IPS-20b (cell line): ENCODE data around the gene UVRAG.

Experiments
- H3K27ac ChIP-seq: one replicate; pipeline ENCODE4 v1.5.1; 2013; ENCODE audit warnings: low read length
- H3K27me3 ChIP-seq: 2 replicates; pipeline ENCODE4 v1.6.1; 2013; ENCODE audit warnings: mild to moderate bottlenecking, low read length, inconsistent platforms; ENCODE audit not compliant: insufficient read depth
- H3K36me3 ChIP-seq: 2 replicates; pipeline ENCODE4 v1.6.1; 2013; ENCODE audit warnings: low read depth, mild to moderate bottlenecking, inconsistent platforms, low read length, moderate library complexity; ENCODE audit not compliant: insufficient read depth
- H3K4me1 ChIP-seq: 2 replicates; pipeline ENCODE4 v1.6.1; 2013; ENCODE audit warnings: mild to moderate bottlenecking, control low read depth, inconsistent platforms, low read length, moderate library complexity; ENCODE audit not compliant: insufficient read depth
- H3K4me3 ChIP-seq: 2 replicates; pipeline ENCODE4 v1.5.1; 2013; ENCODE audit warnings: mild to moderate bottlenecking, low read length, inconsistent platforms
- H3K9ac ChIP-seq: 2 replicates; pipeline ENCODE4 v1.6.1; 2013; ENCODE audit warnings: low read depth, mild to moderate bottlenecking, inconsistent platforms, low read length, moderate library complexity
- H3K9me3 ChIP-seq: 2 replicates; pipeline ENCODE4 v1.6.1; 2013; ENCODE audit warnings: mild to moderate bottlenecking, low read depth, low read length, inconsistent platforms; ENCODE audit not compliant: insufficient read depth

UVRAG gene

DNA sequence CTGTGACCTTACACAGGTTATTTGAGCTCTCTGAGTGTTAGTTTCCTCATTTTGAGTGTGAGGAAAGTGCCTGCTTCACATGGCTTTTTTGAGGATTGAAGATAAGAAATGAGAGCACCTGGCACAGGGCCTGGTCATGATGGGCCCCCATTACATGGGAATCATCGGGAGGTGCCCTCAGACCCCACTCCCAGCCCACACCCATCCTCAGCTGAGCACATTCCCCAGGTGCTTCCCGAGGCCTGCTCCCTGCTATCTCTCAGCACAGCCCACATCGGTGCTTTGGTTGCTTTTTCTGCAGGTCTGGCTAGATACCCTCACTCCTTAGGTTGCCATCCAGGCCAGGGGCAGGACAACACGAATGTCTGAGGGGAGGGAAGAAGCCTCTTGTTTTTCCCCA is 29.8 kb upstream of the UVRAG start:
- Histone ChIP-seq H3K27me3 (no peaks in the 10 kb centered on the region), H3K4me1 (no peaks in the 10 kb centered on the region), H3K9me3 (no peaks in the 10 kb centered on the region), H3K9ac (no peak overlapping the region), H3K36me3 (no peaks in the 10 kb centered on the region), H3K4me3 (no peak overlapping the region), H3K27ac (no peak overlapping the region)

- Histone ChIP-seq H3K9me3 (no peaks in the 10 kb centered on the region), H3K27ac (no peak overlapping the region), H3K27me3 (no peaks in the 10 kb centered on the region), H3K4me1 (no peaks in the 10 kb centered on the region), H3K36me3 (no peaks in the 10 kb centered on the region), H3K9ac (no peak overlapping the region), H3K4me3 (no peak overlapping the region)
These were observed 28.8 kb upstream of the UVRAG start for GRCh38 chr11:75786101-75786736.

- no peaks in the 10 kb centered on the region for H3K4me1 ChIP-seq
- H3K4me3 ChIP-seq: no peak overlapping the region
- no peaks in the 10 kb centered on the region for H3K9me3 ChIP-seq
- H3K9ac ChIP-seq: no peak overlapping the region
- no peak overlapping the region for H3K27ac ChIP-seq
- H3K36me3 ChIP-seq: no peaks in the 10 kb centered on the region
- no peaks in the 10 kb centered on the region for H3K27me3 ChIP-seq
These were observed 25.5 kb upstream of the UVRAG start for GRCh38 chr11:75789521-75789920.

GRCh38 chr11:75790986-75791385 is 24.0 kb upstream of the UVRAG start:
- no peaks in the 10 kb centered on the region for H3K4me1 ChIP-seq
- H3K27ac ChIP-seq: no peak overlapping the region
- no peak overlapping the region for H3K4me3 ChIP-seq
- no peaks in the 10 kb centered on the region for H3K9me3 ChIP-seq
- no peak overlapping the region for H3K9ac ChIP-seq
- no peaks in the 10 kb centered on the region for H3K27me3 ChIP-seq
- no peaks in the 10 kb centered on the region for H3K36me3 ChIP-seq

GRCh38 chr11:75792127-75792731 is 22.8 kb upstream of the UVRAG start:
- Histone ChIP-seq H3K27ac (no peak overlapping the region), H3K27me3 (no peaks in the 10 kb centered on the region), H3K4me1 (no peaks in the 10 kb centered on the region), H3K9me3 (no peaks in the 10 kb centered on the region), H3K36me3 (no peaks in the 10 kb centered on the region), H3K9ac (no peak overlapping the region), H3K4me3 (no peak overlapping the region)

- H3K9me3 ChIP-seq: no peaks in the 10 kb centered on the region
- H3K27ac ChIP-seq: no peak overlapping the region
- H3K4me3 ChIP-seq: no peak overlapping the region
- H3K27me3 ChIP-seq: no peaks in the 10 kb centered on the region
- H3K9ac ChIP-seq: no peak overlapping the region; the same call in 1 of the 2 replicates
- no peaks in the 10 kb centered on the region for H3K36me3 ChIP-seq
- H3K4me1 ChIP-seq: no peaks in the 10 kb centered on the region
These were observed 21.8 kb upstream of the UVRAG start for GRCh38 chr11:75792997-75793800.

DNA sequence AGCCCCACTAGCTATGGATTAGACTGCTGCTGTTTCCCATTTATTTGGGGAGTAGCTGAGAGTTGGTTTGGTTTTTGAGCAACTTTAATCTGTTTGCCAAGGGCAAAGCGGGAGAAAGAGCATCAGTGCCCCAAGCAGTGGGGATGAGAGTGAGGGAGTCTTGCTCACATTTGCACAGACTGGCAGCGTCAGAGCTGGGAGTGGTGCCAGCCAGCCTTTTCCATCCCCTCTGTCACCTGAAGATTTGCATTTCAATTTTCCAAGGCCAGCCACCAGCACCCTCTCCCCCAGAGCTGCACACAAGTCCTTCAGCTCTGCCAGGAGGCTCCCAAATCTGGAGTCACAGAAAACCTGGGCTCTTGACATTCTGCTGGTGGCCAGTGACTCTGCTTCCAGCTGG is 21.0 kb upstream of the UVRAG start:
- Histone ChIP-seq H3K4me1 (no peaks in the 10 kb centered on the region), H3K4me3 (no peak overlapping the region), H3K27ac (no peak overlapping the region), H3K27me3 (no peaks in the 10 kb centered on the region), H3K36me3 (no peaks in the 10 kb centered on the region), H3K9me3 (no peaks in the 10 kb centered on the region), H3K9ac (no peak overlapping the region)

DNA sequence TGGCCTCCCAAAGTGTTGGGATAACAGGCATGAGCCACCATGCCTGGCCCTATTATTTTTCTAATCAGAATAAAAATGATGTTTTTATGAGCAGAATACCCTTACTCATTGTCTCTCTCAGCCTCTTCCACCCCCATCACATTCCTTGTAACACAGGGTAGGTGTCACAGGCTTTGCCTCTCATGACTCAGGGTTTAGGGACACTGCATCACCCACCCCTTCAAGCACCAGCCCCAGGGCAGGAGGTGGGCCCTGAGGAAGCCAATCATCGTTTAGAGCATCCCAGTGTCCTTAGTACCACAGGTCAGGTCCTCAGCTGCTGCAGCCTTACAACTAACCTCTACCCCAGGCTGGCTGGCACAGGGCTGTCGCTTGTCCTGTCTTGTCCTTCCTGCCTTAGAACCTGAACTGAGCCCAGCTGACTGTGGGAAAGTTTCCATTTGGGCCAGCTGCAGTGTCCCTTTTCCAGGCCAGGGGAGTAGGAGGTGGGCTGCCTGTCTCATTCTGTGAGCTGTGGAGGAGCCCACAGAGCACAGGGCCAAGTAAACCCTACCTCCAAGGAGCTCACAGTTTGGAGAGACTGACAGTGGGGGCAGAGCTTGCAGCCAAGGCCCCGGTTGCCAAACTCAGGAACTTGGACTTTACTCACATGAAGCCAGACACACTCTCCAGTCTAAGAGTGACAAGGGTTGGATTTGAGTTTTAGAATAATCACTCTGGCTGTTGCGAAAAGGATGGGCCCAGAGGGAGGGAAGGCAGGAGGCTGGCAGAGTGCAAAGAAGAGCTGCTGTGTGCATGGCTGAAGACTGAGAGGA is 19.5 kb upstream of the UVRAG start:
- Histone ChIP-seq H3K27me3 (no peaks in the 10 kb centered on the region), H3K4me3 (no peak overlapping the region), H3K4me1 (no peaks in the 10 kb centered on the region), H3K27ac (no peak overlapping the region), H3K9me3 (no peaks in the 10 kb centered on the region), H3K9ac (no peak overlapping the region), H3K36me3 (no peaks in the 10 kb centered on the region)

DNA sequence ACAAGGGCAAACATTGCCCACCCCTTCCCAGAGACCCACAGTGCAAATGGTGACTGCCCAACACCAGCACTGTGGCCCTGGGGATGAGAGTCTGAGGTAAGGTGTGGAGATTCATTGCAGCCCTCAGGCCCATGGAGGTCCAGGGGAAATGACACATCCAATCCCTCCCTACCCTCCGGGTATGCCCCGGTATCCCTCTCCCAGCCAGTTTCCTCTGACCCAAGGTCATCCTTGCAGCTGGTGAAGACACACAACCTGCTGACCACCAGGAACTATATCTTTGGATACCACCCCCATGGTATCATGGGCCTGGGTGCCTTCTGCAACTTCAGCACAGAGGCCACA is 18.9 kb upstream of the UVRAG start:
- Histone ChIP-seq H3K27me3 (no peaks in the 10 kb centered on the region), H3K9ac (no peak overlapping the region), H3K4me1 (no peaks in the 10 kb centered on the region)

GRCh38 chr11:75797116-75797515 is 17.9 kb upstream of the UVRAG start:
- H3K9me3 ChIP-seq: no peaks in the 10 kb centered on the region
- no peaks in the 10 kb centered on the region for H3K4me1 ChIP-seq

More for the DNA sequence above, 18.9 kb upstream of the UVRAG start:
- no peaks in the 10 kb centered on the region for H3K9me3 ChIP-seq
- no peak overlapping the region for H3K4me3 ChIP-seq
- H3K27ac ChIP-seq: no peak overlapping the region
- no peaks in the 10 kb centered on the region for H3K36me3 ChIP-seq

DNA sequence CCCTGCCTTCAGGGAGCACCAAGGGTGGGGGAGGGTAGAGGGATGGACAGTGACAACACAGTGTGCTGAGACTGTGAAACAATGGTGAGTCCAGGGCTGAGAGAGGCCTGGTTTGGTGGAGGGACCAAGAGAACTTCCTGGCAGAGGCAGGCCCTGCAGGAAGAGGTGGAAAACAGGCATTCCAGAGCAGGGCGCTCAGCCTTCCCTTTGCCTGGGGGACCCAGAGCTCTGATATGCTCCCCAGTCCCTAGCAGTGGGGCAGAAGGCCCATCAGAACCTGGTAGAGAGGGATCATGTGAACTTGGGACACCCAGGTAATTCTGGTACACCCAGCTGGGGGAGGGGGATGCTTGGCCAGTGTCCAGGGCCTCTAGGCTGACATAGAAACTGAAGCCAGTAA is 17.2 kb upstream of the UVRAG start:
- Histone ChIP-seq H3K36me3 (no peaks in the 10 kb centered on the region), H3K27me3 (no peaks in the 10 kb centered on the region), H3K9ac (no peak overlapping the region), H3K4me3 (no peak overlapping the region), H3K27ac (no peak overlapping the region), H3K9me3 (no peaks in the 10 kb centered on the region), H3K4me1 (no peaks in the 10 kb centered on the region)

More at GRCh38 chr11:75797116-75797515, 17.9 kb upstream of the UVRAG start:
- no peaks in the 10 kb centered on the region for H3K27me3 ChIP-seq
- H3K36me3 ChIP-seq: no peaks in the 10 kb centered on the region
- no peak overlapping the region for H3K4me3 ChIP-seq
- H3K9ac ChIP-seq: no peak overlapping the region
- H3K27ac ChIP-seq: no peak overlapping the region
